Heart left ventricle (tissue), 13 donors: ENCODE data around the gene DUSP12.

Source experiments
- CTCF ChIP-seq, 12 donors: fragments of 200-600 bp; sonication (generic) in 4 of 12; IDR thresholded peaks; one replicate each; pipeline versions ENCODE4 v1.5.0 to v1.8.0; 2018 to 2022; ENCODE audit warnings: antibody characterized with exemption in 12 of 12, mild to moderate bottlenecking in 5 of 12
- POLR2A ChIP-seq, 2 donors: fragments of 450-650 bp; IDR thresholded peaks; one replicate each; pipeline ENCODE4 v1.6.1; 2017; ENCODE audit warnings: antibody characterized with exemption in 2 of 2, mild to moderate bottlenecking in 2 of 2, moderate library complexity in 2 of 2
- donor health status: ischemic (EF 13 %, LVEDD 7.1; RV severe dilation, severe dysfunction).
- donor health status: DM: no; HTN: yes; CAD: no.
- donor health status: DM: no; HTN: no; CAD: no.
- donor health status: ischemic (EF 25% LVEDD 6.9; RV normal size, moderate dysfunction).
- donor health status: ischemic (EF 25% LVEDD 5.7; RV mildly dilated, moderate dysfunction).
- donor health status: ischemic (EF 35%, LVEDD 5.7; RV mildly dilated, moderate dysfunction).
- donor health status: nonischemic (EF 11% LVEDD 7.7; RV severe dilation, severe dysfunction).
- donor health status: DM: yes; HTN: yes; CAD: no.
- donor health status: PGD.
- donor health status: ischemic (EF 29% LVEDD 5.4; RV normal size, mild dysfunction).
- donor health status: nonischemic (EF 23%, LVEDD 6.1; RV moderate dilation, normal function).

- TF ChIP-seq POLR2A (IDR thresholded peaks at IDR 0.05) = no peak
- no peak for TF ChIP-seq CTCF (IDR thresholded peaks at IDR 0.05)
Measured at GRCh38 chr1:161731241-161731640, 18.3 kb upstream of the DUSP12 start.
